ENCODE results near the gene DACH1. TPM values are rescaled to one million over a fixed set of nuclear protein-coding genes. Genes with fewer than 3 reads are reported as not detected.

DACH1 gene
- total and polyA plus RNA-seq, 2 donors (not counting 3 experiments of a cell fraction or from before 2014, with no cell fraction given), result 8.6 to 28.3 TPM

DNA sequence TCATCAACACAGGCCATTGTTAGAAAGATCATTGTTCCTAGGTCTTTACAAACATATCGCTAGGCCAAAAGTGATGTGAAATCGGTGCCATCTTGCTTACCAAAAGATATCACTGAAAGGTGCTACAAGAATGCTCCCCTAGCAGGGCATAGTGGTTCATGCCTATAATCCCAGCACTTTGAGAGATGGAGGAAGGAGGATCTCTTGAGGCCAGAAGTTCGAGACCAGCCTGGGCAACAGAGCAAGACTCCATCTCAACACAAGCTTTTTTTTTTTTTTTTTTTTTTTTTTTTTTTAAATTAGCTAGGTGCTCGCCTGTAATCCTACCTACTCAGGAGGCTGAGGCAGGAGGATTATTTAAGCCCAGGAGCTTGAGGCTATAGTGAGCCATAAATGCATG lies 92.1 kb downstream of the DACH1 start:
- no peaks in the 10 kb centered on the region for H3K27me3 ChIP-seq (ENCODE audit: control insufficient read depth in 2 of 2, insufficient read depth in 2 of 2, low read length in 2 of 2)
- BruUV-seq (replicated peaks), result no TSS peak
- dilution Hi-C loops (cut with MboI; ENCODE audit: extremely low pct_ligation_motif_present, low sequenced_read_pairs), result no loop called here

DNA sequence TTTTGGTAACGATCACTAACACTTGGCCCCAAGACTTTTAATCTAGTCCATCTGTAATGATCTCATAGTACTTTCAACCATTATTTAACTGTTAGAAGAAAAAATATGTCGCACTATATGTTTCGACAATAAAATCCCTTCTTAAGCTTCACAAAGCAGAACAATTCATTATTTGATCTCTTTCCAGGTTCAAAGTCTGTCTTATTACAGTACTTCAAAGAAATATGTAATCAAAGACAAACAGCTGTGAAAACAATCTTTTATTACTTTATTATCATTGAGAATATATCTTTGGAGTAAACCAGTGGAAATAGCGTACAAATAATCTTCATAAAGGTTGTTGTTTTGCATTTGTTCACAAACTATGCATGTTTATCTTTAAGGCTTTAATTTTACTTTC lies 93.5 kb downstream of the DACH1 start:
- no peak overlapping the region for H3K4me2 ChIP-seq (ENCODE audit: insufficient read depth, low read length)
- no peaks in the 10 kb centered on the region for H3K36me3 ChIP-seq (ENCODE audit: control insufficient read depth in 2 of 2, extremely low read depth in 1 of 2, insufficient read depth in 2 of 2, low read length in 2 of 2)
- no peaks in the 10 kb centered on the region for H4K20me1 ChIP-seq (replicated peaks; ENCODE audit: control insufficient read depth, extremely low read depth, insufficient read depth, low read length)
- FAIRE-seq, result peak; percentile 37
- no peaks in the 10 kb centered on the region for H3K27me3 ChIP-seq (ENCODE audit: control insufficient read depth in 2 of 2, insufficient read depth in 2 of 2, low read length in 2 of 2)
- H3K4me3 ChIP-seq (replicated peaks in 1 of 3; ENCODE audit: insufficient read depth in 1 of 3, low read depth in 1 of 3, low read length in 3 of 3), result no peak overlapping the region
- no peak overlapping the region for H2AFZ ChIP-seq (ENCODE audit: low read depth, low read length)
- no peaks in the 10 kb centered on the region for H3K9me3 ChIP-seq (replicated peaks; ENCODE audit: control insufficient read depth, insufficient read depth, low read length)
- ChIA-PET POLR2A (no interaction called here), CTCF (no interaction called here)
- BruUV-seq (replicated peaks), result no TSS peak
- intact Hi-C loops (cut with micrococcal nuclease) (loop anchor here (5.0 to 10.0 kb wide), 2 partner anchors 146 to 529 kb away; no protein-coding TSS in a partner anchor), dilution Hi-C loops (cut with MboI; ENCODE audit: extremely low pct_ligation_motif_present, low sequenced_read_pairs) (no loop called here)
- peaks cover 6% of the 10 kb centered on the region for H3K4me1 ChIP-seq (ENCODE audit: control insufficient read depth, extremely low read depth, insufficient read depth, low read length)
- DNase-seq (ENCODE audit: low read depth, low spot score), result no peak
- H3K9me1 ChIP-seq (replicated peaks; ENCODE audit: control insufficient read depth, extremely low read depth, insufficient read depth, low read length), result no peaks in the 10 kb centered on the region
- no peaks in the 10 kb centered on the region for H3K79me2 ChIP-seq (ENCODE audit: control insufficient read depth, insufficient read depth, low read length)
- TF ChIP-seq, protein P1, sequence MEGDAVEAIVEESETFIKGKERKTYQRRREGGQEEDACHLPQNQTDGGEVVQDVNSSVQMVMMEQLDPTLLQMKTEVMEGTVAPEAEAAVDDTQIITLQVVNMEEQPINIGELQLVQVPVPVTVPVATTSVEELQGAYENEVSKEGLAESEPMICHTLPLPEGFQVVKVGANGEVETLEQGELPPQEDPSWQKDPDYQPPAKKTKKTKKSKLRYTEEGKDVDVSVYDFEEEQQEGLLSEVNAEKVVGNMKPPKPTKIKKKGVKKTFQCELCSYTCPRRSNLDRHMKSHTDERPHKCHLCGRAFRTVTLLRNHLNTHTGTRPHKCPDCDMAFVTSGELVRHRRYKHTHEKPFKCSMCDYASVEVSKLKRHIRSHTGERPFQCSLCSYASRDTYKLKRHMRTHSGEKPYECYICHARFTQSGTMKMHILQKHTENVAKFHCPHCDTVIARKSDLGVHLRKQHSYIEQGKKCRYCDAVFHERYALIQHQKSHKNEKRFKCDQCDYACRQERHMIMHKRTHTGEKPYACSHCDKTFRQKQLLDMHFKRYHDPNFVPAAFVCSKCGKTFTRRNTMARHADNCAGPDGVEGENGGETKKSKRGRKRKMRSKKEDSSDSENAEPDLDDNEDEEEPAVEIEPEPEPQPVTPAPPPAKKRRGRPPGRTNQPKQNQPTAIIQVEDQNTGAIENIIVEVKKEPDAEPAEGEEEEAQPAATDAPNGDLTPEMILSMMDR (IDR thresholded peaks at IDR 0.05; ENCODE audit: extremely low read depth in 1 of 2, insufficient read depth in 1 of 2, low read depth in 1 of 2, low read length in 2 of 2), result no peak
- no peak for TF ChIP-seq POLR2AphosphoS5 (IDR thresholded peaks at IDR 0.05; ENCODE audit: insufficient read depth, low read depth, low read length)
- TF ChIP-seq EZH2 (IDR thresholded peaks at IDR 0.05; ENCODE audit: borderline replicate concordance, low read depth, low read length, severe bottlenecking), result no peak
- TF ChIP-seq FOS (IDR thresholded peaks at IDR 0.05; ENCODE audit: borderline replicate concordance, insufficient read depth, low read length), result no peak
- no peak for TF ChIP-seq GATA2 (IDR thresholded peaks at IDR 0.05; ENCODE audit: insufficient read depth, insufficient read length, low read depth, low read length)
- no peak for TF ChIP-seq MYC (IDR thresholded peaks at IDR 0.05; ENCODE audit: low read depth, low read length)
- H3K9ac ChIP-seq (replicated peaks; ENCODE audit: extremely low read depth, insufficient read depth, low read length), result no peak overlapping the region
- H3K27ac ChIP-seq (ENCODE audit: insufficient read depth, low read depth, low read length), result no peak overlapping the region

More for the DNA sequence above, 92.1 kb downstream of the DACH1 start:
- Histone ChIP-seq H3K9me3 (replicated peaks; ENCODE audit: control insufficient read depth, insufficient read depth, low read length) (no peaks in the 10 kb centered on the region), H4K20me1 (replicated peaks; ENCODE audit: control insufficient read depth, extremely low read depth, insufficient read depth, low read length) (no peaks in the 10 kb centered on the region), H3K9ac (replicated peaks; ENCODE audit: extremely low read depth, insufficient read depth, low read length) (no peak overlapping the region), H3K4me3 (replicated peaks in 1 of 3; ENCODE audit: insufficient read depth in 1 of 3, low read depth in 1 of 3, low read length in 3 of 3) (no peak overlapping the region), H3K9me1 (replicated peaks; ENCODE audit: control insufficient read depth, extremely low read depth, insufficient read depth, low read length) (no peaks in the 10 kb centered on the region), H3K4me2 (ENCODE audit: insufficient read depth, low read length) (no peak overlapping the region), H3K36me3 (ENCODE audit: control insufficient read depth in 2 of 2, extremely low read depth in 1 of 2, insufficient read depth in 2 of 2, low read length in 2 of 2) (no peaks in the 10 kb centered on the region), H2AFZ (ENCODE audit: low read depth, low read length) (no peak overlapping the region), H3K27ac (ENCODE audit: insufficient read depth, low read depth, low read length) (no peak overlapping the region), H3K79me2 (ENCODE audit: control insufficient read depth, insufficient read depth, low read length) (no peaks in the 10 kb centered on the region), H3K4me1 (ENCODE audit: control insufficient read depth, extremely low read depth, insufficient read depth, low read length) (peaks cover 6% of the 10 kb centered on the region)
- intact Hi-C loops (cut with micrococcal nuclease), result loop anchor here (5.0 to 10.0 kb wide), 3 partner anchors 92 to 530 kb away; partner anchors contain the start of gene DACH1
- DNase-seq (ENCODE audit: low read depth, low spot score) (no peak), FAIRE-seq (peak; percentile 77)
- TF ChIP-seq, protein P2, sequence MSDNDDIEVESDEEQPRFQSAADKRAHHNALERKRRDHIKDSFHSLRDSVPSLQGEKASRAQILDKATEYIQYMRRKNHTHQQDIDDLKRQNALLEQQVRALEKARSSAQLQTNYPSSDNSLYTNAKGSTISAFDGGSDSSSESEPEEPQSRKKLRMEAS (IDR thresholded peaks at IDR 0.05; ENCODE audit: insufficient read depth, insufficient read length), result no peak
- TF ChIP-seq POLR2A (IDR thresholded peaks at IDR 0.05; ENCODE audit: low read depth, low read length), result no peak
- TF ChIP-seq EZH2 (IDR thresholded peaks at IDR 0.05; ENCODE audit: borderline replicate concordance, low read depth, low read length, severe bottlenecking), result no peak
- TF ChIP-seq, protein P1 (IDR thresholded peaks at IDR 0.05; ENCODE audit: extremely low read depth in 1 of 2, insufficient read depth in 1 of 2, low read depth in 1 of 2, low read length in 2 of 2), result no peak
- CTCF ChIA-PET, result no interaction called here
- POLR2A ChIA-PET, result no interaction called here

Measured in endothelial cell of umbilical vein (primary cell).